MCF 10A (cell line): ENCODE data around the gene COL6A1. TPM values are rescaled to one million over a fixed set of nuclear protein-coding genes. Genes with fewer than 3 reads are reported as not detected.
"Not testable (repeated sequence)": the region's sequence is repeated elsewhere in the genome, so short reads cannot be mapped to it uniquely, and the experiment has no call there.

ENCODE experiments used
- BruUV-seq: library from RNA; stranded (reverse); fragments of 400-500 nt; replicated peaks from 2 replicates; lab custom pipeline; 2021; lab: Mats Ljungman, UMichigan
- CTCF ChIA-PET: fragments of 300-600 bp; sonication (Branson Sonifier 250); formaldehyde crosslinking; extraction: SDS; loops from one replicate; lab custom pipeline; 2021; ENCODE audit warnings: antibody characterized with exemption, inconsistent platforms; lab: Yijun Ruan, JAX
- POLR2A ChIA-PET: fragments of 300-600, 350-650 bp; sonication (Branson Sonifier 250); formaldehyde crosslinking; extraction: SDS; loops from one replicate; lab custom pipeline; 2020; ENCODE audit warnings: antibody characterized with exemption, inconsistent platforms; lab: Yijun Ruan, JAX
- DNase-seq: peaks from one replicate; pipeline ENCODE4 v3.0.0-alpha.2; 2018; ENCODE audit not compliant: unreplicated experiment
- H3K27ac Mint-ChIP-seq: one replicate; pipeline ENCODE4 v1.8.0; 2022; ENCODE audit warnings: mild to moderate bottlenecking, low read depth, mixed read lengths; ENCODE audit not compliant: unreplicated experiment
- H3K27me3 Mint-ChIP-seq: one replicate; pipeline ENCODE4 v1.8.0; 2022; ENCODE audit warnings: mixed read lengths; ENCODE audit not compliant: insufficient read depth, unreplicated experiment
- H3K36me3 Mint-ChIP-seq: one replicate; pipeline ENCODE4 v1.8.0; 2022; ENCODE audit warnings: mild to moderate bottlenecking, moderate library complexity, mixed read lengths; ENCODE audit not compliant: insufficient read depth, unreplicated experiment
- H3K4me1 Mint-ChIP-seq: one replicate; pipeline ENCODE4 v1.8.0; 2022; ENCODE audit warnings: mixed read lengths; ENCODE audit not compliant: insufficient read depth, unreplicated experiment
- H3K4me3 Mint-ChIP-seq: one replicate; pipeline ENCODE4 v1.8.0; 2022; ENCODE audit warnings: mild to moderate bottlenecking, moderate library complexity, mixed read lengths; ENCODE audit not compliant: unreplicated experiment
- H3K9me3 Mint-ChIP-seq: one replicate; pipeline ENCODE4 v1.8.0; 2022; ENCODE audit warnings: mixed read lengths; ENCODE audit not compliant: unreplicated experiment
- CTCF ChIP-seq: fragments of 200-600 bp; IDR thresholded peaks from one replicate; pipeline ENCODE4 v1.8.0; 2022; ENCODE audit warnings: antibody characterized with exemption, mild to moderate bottlenecking; ENCODE audit not compliant: unreplicated experiment
- intact Hi-C: fragments of 100-400 bp; cut with micrococcal nuclease; formaldehyde crosslinking; loops from 2 replicates; pipeline ENCODE4 v1.14.1; 2022
- total RNA-seq: library from RNA; stranded (reverse); gene quantifications from 2 replicates; pipeline ENCODE4 v1.2.3, GENCODE V29; 2022

Gene COL6A1
- total RNA-seq, 1 experiment from 2014 or later: 3.2 TPM

DNA sequence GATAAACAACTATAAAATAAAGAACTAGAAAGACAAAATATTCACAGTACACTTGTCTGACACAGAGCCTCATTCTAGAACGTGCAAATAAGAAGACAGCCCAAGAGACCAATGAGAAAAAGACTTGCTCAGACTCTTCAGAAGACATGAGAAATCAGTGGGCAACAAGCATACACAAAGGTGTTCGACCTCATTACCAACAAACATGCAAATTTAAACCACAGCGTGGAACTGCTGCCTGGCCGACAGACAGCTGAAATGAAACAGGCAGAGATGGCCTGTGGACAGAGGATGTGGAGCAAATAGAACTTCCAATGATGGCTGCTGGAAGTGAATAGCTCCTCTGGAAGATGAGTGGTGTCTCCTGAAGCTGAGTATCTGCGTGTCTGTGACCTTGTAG, 22.4 kb upstream of the COL6A1 start:
- Mint-ChIP-seq H3K9me3 (no peaks in the 10 kb centered on the region), H3K4me3 (no peak overlapping the region), H3K36me3 (no peaks in the 10 kb centered on the region), H3K4me1 (peaks cover 6% of the 10 kb centered on the region), H3K27me3 (peaks cover 59% of the 10 kb centered on the region), H3K27ac (no peak overlapping the region)
- no peak for DNase-seq
- POLR2A ChIA-PET: no interaction called here
- no peak for TF ChIP-seq CTCF
- intact Hi-C loops: no loop called here
- no TSS peak for BruUV-seq
- CTCF ChIA-PET: interaction anchor here (0.5 to 2.0 kb wide), 2 partner anchors 10 to 219 kb away, joined by 4 to 6 read pairs; no protein-coding TSS in a partner anchor

- DNase-seq: no peak
- Mint-ChIP-seq H3K27ac (no peak overlapping the region), H3K4me1 (peaks cover 6% of the 10 kb centered on the region), H3K4me3 (no peak overlapping the region), H3K27me3 (peaks cover 59% of the 10 kb centered on the region), H3K9me3 (no peaks in the 10 kb centered on the region), H3K36me3 (no peaks in the 10 kb centered on the region)
- POLR2A ChIA-PET: no interaction called here
- no peak for TF ChIP-seq CTCF
- intact Hi-C loops: no loop called here
- CTCF ChIA-PET: interaction anchor here (0.5 to 2.0 kb wide), 3 partner anchors 9 to 531 kb away, joined by 3 to 6 read pairs (median 4); no protein-coding TSS in a partner anchor
- no TSS peak for BruUV-seq
Measured at GRCh38 chr21:45959779-45960390, 21.7 kb upstream of the COL6A1 start.

DNA sequence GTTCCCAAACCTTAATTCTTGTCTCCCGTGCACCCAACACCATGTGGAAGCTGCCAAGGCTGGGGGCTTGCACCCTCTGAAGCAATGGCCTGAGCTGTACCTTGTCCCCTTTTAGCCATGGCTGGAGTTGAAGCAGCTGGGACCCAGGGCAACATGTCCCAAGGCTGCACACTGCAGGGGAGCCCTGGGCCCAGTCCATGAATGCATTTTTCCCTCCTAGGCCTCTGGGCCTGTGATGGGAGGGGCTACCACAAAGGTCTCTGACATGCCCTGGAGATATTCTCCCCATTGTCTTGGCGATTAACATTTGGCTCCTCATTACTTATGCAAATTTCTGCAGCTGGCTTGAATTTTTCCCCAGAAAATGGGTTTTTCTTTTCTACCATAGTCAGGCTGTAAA, 20.2 kb upstream of the COL6A1 start:
- DNase-seq, H3K27ac Mint-ChIP-seq, H3K36me3 Mint-ChIP-seq, CTCF ChIA-PET, H3K4me3 Mint-ChIP-seq, H3K4me1 Mint-ChIP-seq, H3K9me3 Mint-ChIP-seq, BruUV-seq, intact Hi-C loops, POLR2A ChIA-PET: not testable (repeated sequence)
- H3K27me3 Mint-ChIP-seq: peaks cover 44% of the 10 kb centered on the region

GRCh38 chr21:45962531-45963231, 18.9 kb upstream of the COL6A1 start:
- Mint-ChIP-seq H3K27ac (no peak overlapping the region), H3K9me3 (no peaks in the 10 kb centered on the region), H3K4me1 (peaks cover 6% of the 10 kb centered on the region), H3K27me3 (peaks cover 31% of the 10 kb centered on the region), H3K36me3 (no peaks in the 10 kb centered on the region), H3K4me3 (no peak overlapping the region)
- DNase-seq: no peak
- intact Hi-C loops: no loop called here
- CTCF ChIA-PET: interaction anchor here (0.6 to 1.1 kb wide), 2 partner anchors 8 to 10 kb away, joined by 3 to 7 read pairs; no protein-coding TSS in a partner anchor
- no TSS peak for BruUV-seq
- POLR2A ChIA-PET: no interaction called here
- TF ChIP-seq CTCF: no peak
